Activated T-cell treated with anti-CD3 and anti-CD28 coated beads, Interleukin-2, amount 50 U/mL, for 24 hours (primary cell): ENCODE measurements around the gene SCAF1.

ENCODE experiments used
- DNase-seq: peaks from one replicate; pipeline ENCODE4 v3.0.0-alpha.2; 2020
- H3K27ac Mint-ChIP-seq: 2 replicates; pipeline ENCODE4 v1.8.0; 2020; ENCODE audit warnings: mild to moderate bottlenecking, mixed read lengths
- H3K27me3 Mint-ChIP-seq: 2 replicates; pipeline ENCODE4 v1.8.0; 2020; ENCODE audit warnings: mixed read lengths
- H3K36me3 Mint-ChIP-seq: 2 replicates; pipeline ENCODE4 v1.8.0; 2020; ENCODE audit warnings: low read depth, mixed read lengths
- H3K4me1 Mint-ChIP-seq: 2 replicates; pipeline ENCODE4 v1.8.0; 2020; ENCODE audit warnings: low read depth, mixed read lengths
- H3K4me3 Mint-ChIP-seq: 2 replicates; pipeline ENCODE4 v1.8.0; 2020; ENCODE audit warnings: mild to moderate bottlenecking, moderate library complexity, mixed read lengths
- H3K9me3 Mint-ChIP-seq: 2 replicates; pipeline ENCODE4 v1.8.0; 2020; ENCODE audit warnings: mixed read lengths

SCAF1 gene

DNA sequence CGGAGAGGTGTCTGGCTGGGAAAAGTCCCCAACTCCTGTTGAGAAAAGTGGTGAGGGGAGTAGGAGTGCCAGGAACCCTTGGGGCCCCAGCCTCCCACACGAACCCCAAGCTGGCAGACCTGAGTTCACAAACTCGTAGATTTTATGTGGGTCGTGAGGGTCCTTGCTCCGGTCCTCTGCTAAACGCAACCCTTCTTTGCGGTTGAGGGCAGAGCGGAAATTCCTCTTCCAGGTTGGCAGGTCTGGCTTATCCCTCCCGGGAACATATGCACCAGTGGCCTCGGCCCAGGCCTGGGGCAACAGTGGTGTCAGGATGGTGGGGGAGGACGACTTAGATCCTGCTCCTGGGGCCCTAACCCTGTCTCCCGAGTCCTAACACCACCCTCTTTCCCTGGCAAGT is 21.2 kb downstream of the SCAF1 start:
- Mint-ChIP-seq H3K27me3 (no peaks in the 10 kb centered on the region), H3K4me3 (peak overlapping the region; percentile 99), H3K4me1 (peaks cover 46% of the 10 kb centered on the region), H3K27ac (peak overlapping the region; percentile 99), H3K36me3 (peaks cover 82% of the 10 kb centered on the region), H3K9me3 (no peaks in the 10 kb centered on the region)
- DNase-seq, result no peak

DNA sequence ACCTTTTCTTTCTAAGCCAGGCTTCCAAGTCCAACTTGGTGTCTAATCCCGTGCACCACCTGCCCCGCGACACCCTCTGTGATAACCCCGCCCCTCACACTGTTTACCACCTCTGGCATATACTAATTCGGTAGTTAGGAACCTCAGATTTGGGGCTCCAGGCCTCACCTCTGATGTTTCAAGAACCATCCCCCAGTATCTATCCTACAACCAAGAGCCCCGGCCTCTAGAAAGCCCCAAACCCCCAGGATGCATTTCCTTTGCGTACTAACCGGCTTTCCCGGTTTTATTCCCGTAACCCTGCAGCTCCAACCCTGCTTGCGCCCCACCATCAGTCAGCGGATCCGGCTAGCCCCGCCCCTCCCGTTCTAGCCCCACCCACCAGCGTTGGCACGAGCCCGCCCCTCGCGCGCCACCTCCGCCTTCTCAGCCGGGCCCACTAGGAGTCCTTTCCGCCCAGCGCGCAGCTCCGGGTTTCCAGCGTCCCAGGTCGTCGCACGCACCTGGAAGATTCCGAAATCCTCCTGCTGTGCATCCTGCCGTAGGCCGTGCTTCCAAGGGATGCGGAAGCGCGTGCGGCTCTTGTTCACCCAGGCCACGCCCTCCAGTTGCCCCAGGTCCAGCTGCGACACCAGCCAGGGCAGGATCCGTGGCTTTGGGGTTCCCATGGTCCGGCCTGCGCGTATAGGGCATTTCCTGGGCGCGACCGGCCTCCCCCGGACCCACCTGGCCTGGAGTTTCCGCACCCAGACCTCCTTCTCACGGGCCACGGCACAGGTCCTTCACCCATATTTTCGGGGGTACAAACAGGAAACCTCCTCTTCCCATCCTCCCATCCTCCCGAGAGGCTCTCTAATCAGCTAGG is 22.4 kb downstream of the SCAF1 start:
- H3K27me3 Mint-ChIP-seq, result no peaks in the 10 kb centered on the region
- peak; percentile 93 for DNase-seq
- H3K4me3 Mint-ChIP-seq, result peak overlapping the region; percentile 99
- H3K4me1 Mint-ChIP-seq, result peaks cover 42% of the 10 kb centered on the region
- no peaks in the 10 kb centered on the region for H3K9me3 Mint-ChIP-seq
- H3K27ac Mint-ChIP-seq, result peak overlapping the region; percentile 99
- H3K36me3 Mint-ChIP-seq, result peaks cover 76% of the 10 kb centered on the region

DNA sequence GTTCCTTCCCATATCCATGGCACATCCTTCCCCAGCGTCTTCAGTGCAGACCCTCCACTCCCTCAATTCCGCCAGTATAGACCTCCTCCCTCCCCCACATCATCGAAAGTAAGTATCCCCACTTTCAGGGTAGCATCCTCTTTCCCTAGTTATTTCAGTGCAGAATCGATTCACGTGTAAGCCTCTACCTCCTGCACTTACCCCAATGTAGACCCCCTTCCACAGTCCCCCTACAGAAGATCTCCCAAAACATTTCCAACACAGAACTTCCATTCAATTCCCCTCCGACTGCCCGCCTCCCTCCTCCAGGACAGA is 23.0 kb downstream of the SCAF1 start:
- Mint-ChIP-seq H3K4me3 (peak overlapping the region; percentile 99), H3K4me1 (peaks cover 43% of the 10 kb centered on the region), H3K27me3 (no peaks in the 10 kb centered on the region), H3K9me3 (no peaks in the 10 kb centered on the region), H3K27ac (peak overlapping the region; percentile 99), H3K36me3 (peaks cover 76% of the 10 kb centered on the region)
- DNase-seq, result no peak

DNA sequence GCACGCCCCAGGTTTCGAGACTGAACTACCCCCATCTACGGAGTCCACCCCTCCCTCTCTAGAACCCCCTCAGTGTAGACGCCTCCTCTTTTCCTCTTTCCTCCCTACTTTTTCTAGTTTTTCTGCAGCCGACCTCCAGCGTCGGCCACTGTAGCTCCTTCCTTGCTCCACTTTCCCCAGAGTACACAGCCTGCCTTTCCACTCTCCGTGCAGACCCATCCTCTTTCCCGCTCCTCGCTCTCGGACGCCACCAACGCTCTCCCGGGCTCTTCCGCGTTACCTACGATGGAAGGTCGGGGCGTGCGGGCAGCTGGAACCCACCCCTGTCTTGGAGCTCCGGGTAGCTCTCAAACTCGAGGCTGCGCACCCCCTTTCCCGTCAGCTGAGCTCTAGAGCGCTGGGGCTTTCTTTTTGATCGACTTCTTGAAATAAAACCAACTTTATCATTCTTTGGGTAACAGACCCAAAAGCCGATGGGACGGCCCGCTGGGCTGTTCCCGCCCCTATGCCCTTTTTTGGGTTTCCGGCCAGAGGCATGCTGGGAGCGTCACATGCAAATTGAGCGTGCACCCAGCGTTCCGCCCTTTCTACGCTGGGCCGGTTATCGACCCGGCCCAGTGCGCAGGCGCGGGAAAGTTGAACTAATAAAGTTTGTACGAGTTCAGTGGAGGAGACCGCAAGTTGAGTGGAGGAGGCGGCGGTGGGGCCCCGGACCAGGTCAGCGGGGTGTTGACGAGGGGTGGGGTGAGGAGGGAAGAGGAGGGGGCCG is 23.5 kb downstream of the SCAF1 start, which contains the start of the genes BCL2L12 and IRF3:
Gene BCL2L12 (plus strand): TSS at position 583 of the 769 bp plus-strand sequence. CDS start 760 bp downstream, outside the sequence.
Gene IRF3 (minus strand): TSS at position 507 of the 769 bp plus-strand sequence. CDS start 1,019 bp downstream, outside the sequence.
- peak; percentile 99 for DNase-seq
- Mint-ChIP-seq H3K27ac (peak within 1 kb of the TSS; percentile 99), H3K27me3 (no peaks in the 10 kb centered on the region), H3K4me3 (peak within 1 kb of the TSS; percentile 99), H3K4me1 (peaks cover 41% of the 10 kb centered on the region), H3K9me3 (no peaks in the 10 kb centered on the region), H3K36me3 (peaks cover 74% of the 10 kb centered on the region)

DNA sequence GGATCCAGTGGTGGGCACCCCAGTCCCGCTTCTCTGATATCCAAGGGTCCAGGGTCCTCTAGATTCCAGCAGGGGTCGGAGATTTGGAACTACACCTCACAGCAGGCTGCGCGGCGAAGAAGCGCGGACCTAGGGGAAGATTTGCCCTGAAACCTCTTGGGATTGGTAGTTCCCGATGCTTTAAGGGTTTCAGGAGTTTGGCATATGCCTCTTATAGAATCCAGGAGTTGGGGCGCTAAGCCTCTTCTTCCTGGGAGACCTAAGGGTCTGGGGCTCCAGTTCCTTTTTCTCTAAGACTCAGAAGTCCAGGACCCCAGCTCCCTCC is 24.1 kb downstream of the SCAF1 start:
- Mint-ChIP-seq H3K4me1 (peaks cover 41% of the 10 kb centered on the region), H3K27ac (peak overlapping the region; percentile 99), H3K36me3 (peaks cover 74% of the 10 kb centered on the region), H3K9me3 (no peaks in the 10 kb centered on the region), H3K4me3 (peak overlapping the region; percentile 99), H3K27me3 (no peaks in the 10 kb centered on the region)
- DNase-seq, result no peak

DNA sequence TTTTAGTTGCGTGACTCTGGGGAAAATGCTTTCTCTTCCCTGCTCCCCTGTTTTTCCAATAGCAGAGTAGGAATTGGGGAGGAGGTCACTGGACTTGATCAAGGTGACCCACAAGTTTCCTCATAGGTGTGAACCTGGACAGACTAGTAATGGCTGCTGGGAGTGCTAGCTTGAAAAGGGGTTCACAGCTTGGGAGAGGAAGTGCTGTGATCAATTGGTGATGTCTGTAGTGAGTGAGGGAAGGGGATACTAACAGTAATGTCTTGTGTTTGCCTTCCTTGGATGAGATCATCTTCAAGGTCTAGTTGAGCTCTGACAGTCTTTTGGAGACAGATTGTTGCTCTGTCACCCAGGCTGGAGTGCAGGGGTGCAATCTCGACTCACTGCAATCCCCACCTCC is 25.5 kb downstream of the SCAF1 start:
- H3K27me3 Mint-ChIP-seq, result no peaks in the 10 kb centered on the region
- H3K4me3 Mint-ChIP-seq, result peak overlapping the region; percentile 99
- H3K36me3 Mint-ChIP-seq, result peaks cover 69% of the 10 kb centered on the region
- peaks cover 45% of the 10 kb centered on the region for H3K4me1 Mint-ChIP-seq
- no peak for DNase-seq
- peak overlapping the region; percentile 99 for H3K27ac Mint-ChIP-seq
- H3K9me3 Mint-ChIP-seq, result no peaks in the 10 kb centered on the region

DNA sequence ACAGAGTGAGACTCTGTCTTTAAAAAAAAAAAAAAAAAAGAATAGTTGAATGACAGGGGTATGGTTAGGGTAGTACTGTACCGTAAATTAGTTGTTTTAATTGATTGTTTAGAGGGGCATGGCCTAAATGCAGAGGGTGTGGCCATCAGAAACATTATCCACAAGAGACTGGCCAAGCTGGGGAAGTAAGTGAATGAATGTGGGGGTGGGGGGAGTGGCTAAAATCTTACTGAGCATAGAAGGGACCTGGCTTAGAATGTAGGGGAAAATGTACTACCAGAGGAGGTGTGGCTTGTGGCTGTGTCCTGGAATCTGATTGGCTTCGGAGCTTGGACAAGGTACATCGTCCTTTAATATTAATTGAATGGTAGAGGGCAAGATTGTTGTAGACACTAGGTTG is 27.5 kb downstream of the SCAF1 start:
- Mint-ChIP-seq H3K4me1 (peaks cover 24% of the 10 kb centered on the region), H3K27me3 (no peaks in the 10 kb centered on the region), H3K36me3 (peaks cover 56% of the 10 kb centered on the region), H3K27ac (no peak overlapping the region), H3K9me3 (no peaks in the 10 kb centered on the region), H3K4me3 (no peak overlapping the region)
- DNase-seq, result no peak

DNA sequence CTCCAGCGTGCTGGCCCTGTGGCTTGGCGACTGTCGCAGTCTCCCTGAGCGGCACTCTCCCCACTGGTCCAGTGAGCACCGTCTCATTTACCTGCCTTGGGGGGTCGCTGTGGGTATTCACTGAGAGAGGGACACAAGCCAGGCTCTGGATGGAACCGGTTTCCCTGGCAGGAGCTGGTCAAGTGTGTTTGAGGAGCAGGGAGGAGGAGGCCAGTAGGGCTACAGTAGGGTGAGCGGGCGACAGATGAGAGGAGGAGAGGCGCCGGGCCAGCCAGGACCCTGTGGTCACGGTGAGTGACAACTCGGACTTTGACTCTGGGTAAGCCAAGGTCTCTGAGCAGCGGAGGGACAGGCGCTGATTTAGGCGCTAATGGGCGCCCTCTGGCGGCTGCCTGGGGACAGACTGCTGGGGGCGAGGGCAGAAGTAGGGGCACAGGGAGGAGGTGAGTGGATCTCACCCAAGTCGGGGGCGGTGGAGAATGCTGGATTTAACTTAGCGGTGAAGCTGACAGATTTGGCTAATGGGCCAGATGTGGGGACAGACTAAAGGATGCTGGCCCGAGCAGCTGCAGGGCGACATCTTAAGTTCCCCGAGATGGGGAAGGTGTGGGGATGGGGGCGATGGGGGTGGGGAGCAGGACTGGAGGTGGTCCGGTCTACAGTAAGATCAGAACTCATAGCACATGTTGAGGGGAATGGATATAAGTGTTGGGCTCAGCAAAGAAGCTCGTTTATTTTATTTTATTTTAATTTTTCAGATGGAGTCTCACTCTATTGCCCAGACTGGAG is 30.3 kb downstream of the SCAF1 start:
- Mint-ChIP-seq H3K27me3 (no peaks in the 10 kb centered on the region), H3K9me3 (no peaks in the 10 kb centered on the region), H3K27ac (no peak overlapping the region), H3K4me1 (peaks cover 18% of the 10 kb centered on the region), H3K36me3 (peaks cover 46% of the 10 kb centered on the region), H3K4me3 (no peak overlapping the region)
- peak; percentile 85 for DNase-seq

DNA sequence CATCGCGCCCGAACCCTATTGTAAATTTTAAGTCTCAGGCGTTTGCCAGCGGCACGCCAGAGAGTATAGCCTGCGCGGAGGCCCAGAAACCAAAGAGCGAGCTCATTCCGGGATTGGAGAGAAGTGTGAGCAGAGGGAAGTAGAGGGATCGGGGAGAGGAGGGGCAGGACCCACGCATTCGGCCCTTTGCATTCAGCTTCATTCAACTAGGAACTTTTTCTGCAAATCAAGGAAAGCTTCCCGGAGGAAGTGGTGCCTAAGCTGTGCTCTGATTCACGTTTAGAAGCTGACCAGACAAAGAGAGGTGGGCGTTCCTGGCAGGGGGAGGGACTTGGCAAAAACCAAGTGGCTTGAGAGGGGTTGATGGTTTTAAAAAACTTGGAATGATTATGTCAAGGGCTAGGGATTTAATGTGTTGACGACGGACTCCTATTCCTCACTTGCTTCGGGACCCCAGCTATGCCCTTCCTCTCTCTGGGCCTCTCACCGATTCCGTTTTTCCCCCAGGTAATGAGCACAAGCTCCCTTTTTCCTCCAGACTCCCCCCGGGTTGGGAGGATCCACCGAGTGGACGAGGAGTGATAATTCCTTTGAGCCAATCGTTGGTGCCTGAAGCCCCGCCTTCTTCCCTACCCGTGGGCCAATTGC is 34.3 kb downstream of the SCAF1 start:
- Mint-ChIP-seq H3K9me3 (no peaks in the 10 kb centered on the region), H3K4me3 (peak overlapping the region; percentile 99), H3K36me3 (peaks cover 52% of the 10 kb centered on the region), H3K27ac (peak overlapping the region; percentile 99), H3K27me3 (no peaks in the 10 kb centered on the region), H3K4me1 (peaks cover 39% of the 10 kb centered on the region)
- no peak for DNase-seq

DNA sequence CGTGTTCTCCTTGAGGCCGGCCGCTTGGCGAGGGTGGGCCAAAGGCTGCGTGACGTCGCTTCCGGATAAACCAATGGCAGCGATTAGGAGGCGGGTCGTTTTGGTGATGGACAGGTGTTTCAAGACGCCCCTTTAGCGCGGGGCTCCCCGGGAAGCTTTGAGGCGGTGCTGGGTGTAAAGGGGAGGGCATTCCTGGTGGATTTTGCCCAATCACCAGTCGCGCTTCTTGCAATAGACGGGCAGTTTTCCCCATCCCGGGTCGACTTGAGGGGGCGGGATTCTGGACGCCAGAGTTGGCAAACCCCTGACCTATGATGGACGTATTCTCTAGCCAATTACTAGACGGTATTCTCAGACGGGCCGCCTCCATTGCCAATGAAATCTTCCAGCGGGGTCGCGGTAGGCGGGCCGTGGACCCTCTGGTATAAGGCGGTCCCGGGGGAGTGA is 34.8 kb downstream of the SCAF1 start:
- DNase-seq, result peak; percentile 98
- Mint-ChIP-seq H3K4me3 (peak overlapping the region; percentile 99), H3K27ac (peak overlapping the region; percentile 99), H3K27me3 (no peaks in the 10 kb centered on the region), H3K4me1 (peaks cover 40% of the 10 kb centered on the region), H3K36me3 (peaks cover 54% of the 10 kb centered on the region), H3K9me3 (no peaks in the 10 kb centered on the region)

DNA sequence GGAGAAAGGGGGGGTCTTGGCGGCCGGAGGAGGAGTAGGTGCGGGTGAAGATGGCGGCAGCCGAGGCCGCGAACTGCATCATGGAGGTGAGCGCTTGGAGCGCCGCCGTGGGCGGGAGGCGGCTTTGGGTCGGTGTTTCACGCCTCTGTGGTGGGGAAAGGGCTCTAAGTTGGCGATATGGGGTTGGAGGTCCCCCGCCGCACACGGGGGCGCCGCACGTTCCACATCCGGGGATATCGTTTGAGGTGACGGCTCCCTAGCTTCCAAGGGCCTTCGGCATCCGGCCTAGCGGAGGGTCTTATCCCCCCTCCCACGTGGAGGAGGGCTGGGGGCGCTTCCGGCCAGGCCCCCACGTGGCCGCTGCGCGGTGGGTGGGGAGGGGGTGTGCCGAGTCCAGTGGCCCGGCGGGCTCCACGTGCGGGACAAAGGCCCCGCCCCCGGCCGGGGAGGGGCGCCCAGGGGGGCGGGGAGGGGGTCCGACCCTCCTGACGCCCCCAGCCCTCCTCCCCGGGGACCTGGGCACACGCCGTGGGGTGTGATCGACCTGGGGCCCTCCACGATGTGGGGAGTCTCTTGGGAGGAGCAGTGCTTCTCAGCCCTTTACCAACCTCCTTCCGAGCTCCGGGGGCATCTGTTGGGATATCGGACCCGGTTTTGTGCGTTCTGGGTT is 35.4 kb downstream of the SCAF1 start, which contains the start of gene PRMT1:
Gene PRMT1 (plus strand): TSS at position 41 of the 670 bp plus-strand sequence. CDS start 10 bp downstream, at position 51.
- no peak for DNase-seq

DNA sequence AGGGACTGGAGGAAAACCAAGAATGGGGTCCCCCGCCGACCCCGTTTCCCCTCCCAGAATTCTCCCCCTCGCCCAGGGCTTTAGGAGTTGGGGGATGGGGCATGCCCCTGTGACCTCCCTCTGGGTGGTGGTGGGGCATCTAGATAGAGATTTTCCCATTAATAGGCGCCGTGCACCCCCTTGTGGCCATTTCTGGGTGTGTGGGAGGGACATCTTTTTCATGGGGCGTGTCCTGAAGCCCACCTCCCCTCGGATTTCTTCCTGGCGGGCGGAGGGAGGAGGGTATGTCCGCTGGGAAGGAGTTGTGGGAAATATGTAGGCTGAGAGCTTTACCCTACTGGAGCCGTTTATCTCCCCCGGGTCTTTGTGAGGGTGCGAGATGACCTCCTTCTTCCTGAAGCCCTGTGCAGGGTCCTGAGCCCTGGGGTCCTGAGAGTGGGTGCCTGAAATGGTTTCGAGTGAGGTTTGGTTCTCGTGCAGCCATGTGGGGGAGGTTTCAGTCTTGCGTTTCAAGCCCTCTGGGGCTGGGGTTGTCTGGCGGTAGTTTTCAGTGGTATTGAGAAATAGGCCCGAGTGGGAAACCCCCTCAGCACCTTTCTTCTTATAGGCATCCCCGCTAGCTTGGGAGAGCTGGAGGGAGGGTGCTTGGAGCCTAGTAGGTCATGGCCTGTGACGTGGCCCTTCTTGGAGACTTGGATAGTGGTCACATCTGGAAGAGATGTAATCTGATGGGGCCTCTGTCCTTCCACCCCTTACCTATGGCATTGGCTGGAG is 36.1 kb downstream of the SCAF1 start:
- H3K27me3 Mint-ChIP-seq, result no peaks in the 10 kb centered on the region
- H3K4me3 Mint-ChIP-seq, result peak overlapping the region; percentile 99
- H3K4me1 Mint-ChIP-seq, result peaks cover 41% of the 10 kb centered on the region
- H3K36me3 Mint-ChIP-seq, result peaks cover 59% of the 10 kb centered on the region
- no peaks in the 10 kb centered on the region for H3K9me3 Mint-ChIP-seq
- DNase-seq, result peak; percentile 87
- peak overlapping the region; percentile 97 for H3K27ac Mint-ChIP-seq

More for the DNA sequence above, 35.4 kb downstream of the SCAF1 start, which contains the start of gene PRMT1:
- Mint-ChIP-seq H3K27ac (peak within 1 kb of the TSS; percentile 99), H3K4me1 (peaks cover 40% of the 10 kb centered on the region), H3K9me3 (no peaks in the 10 kb centered on the region), H3K36me3 (peaks cover 54% of the 10 kb centered on the region), H3K27me3 (no peaks in the 10 kb centered on the region), H3K4me3 (peak within 1 kb of the TSS; percentile 99)
